ENCODE measurements around the gene DPYD. TPM values are rescaled to one million over a fixed set of nuclear protein-coding genes. Genes with fewer than 3 reads are reported as not detected.
A peak's percentile ranks its signal among the peaks of the same experiment; 100 is the strongest.

DPYD gene
- total and polyA plus RNA-seq, 11 donors: 2.6 to 38.4 (median 7.8) TPM

DNA sequence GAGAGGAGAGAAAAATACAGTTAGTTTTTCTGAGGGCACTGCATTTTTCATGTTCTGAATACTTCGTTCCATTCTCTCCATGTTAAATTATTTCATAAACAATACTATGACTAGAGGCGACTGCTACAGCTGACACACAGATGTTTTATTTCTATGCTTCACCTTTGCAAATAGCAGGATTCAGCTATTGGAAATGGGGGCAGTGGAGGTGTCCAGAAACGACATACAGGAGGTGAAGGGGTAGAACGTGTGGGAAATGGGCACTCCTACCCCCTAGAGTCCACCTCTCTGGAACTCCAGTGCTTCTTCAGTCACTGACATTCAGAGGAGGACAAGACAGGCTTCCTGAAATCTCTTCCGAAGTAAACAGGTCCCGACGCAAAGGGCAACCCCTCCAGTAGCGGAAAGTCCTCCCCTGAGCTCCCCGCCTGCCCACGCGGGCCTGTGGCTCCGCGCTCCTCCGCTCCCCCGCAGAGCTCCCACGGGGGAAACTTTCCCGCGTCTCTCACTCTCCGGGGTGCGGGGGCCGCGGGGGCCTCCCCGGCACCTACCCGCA, 480 bp downstream of the DPYD start:
- intact Hi-C loops (cut with DNase I): loop anchor here in 1 of 10 donors (5.0 kb wide), 1 partner anchor 68 kb away; no protein-coding TSS in a partner anchor
- 0 to 1% (median 0%) methylated on average over 8 to 24 of the region's 24 CpGs for WGBS, 4 donors
- ATAC-seq (peak in 3 of 4 donors; percentile 30 to 64 (median 56)), DNase-seq (no peak)
- no peaks in the 10 kb centered on the region for H3K9me3 ChIP-seq
- H3K27me3 ChIP-seq: no peaks in the 10 kb centered on the region
- no peaks in the 10 kb centered on the region for H3K36me3 ChIP-seq
- TF ChIP-seq POLR2A (IDR thresholded peaks at IDR 0.05): no peak
- peak overlapping the region; percentile 86 to 95 (median 93) for H3K27ac ChIP-seq
- H3K4me1 ChIP-seq: peaks cover 0 to 38% (median 16%) of the 10 kb centered on the region in 12 donors
- peak overlapping the region; percentile 80 to 99 (median 88) for H3K4me3 ChIP-seq

DNA sequence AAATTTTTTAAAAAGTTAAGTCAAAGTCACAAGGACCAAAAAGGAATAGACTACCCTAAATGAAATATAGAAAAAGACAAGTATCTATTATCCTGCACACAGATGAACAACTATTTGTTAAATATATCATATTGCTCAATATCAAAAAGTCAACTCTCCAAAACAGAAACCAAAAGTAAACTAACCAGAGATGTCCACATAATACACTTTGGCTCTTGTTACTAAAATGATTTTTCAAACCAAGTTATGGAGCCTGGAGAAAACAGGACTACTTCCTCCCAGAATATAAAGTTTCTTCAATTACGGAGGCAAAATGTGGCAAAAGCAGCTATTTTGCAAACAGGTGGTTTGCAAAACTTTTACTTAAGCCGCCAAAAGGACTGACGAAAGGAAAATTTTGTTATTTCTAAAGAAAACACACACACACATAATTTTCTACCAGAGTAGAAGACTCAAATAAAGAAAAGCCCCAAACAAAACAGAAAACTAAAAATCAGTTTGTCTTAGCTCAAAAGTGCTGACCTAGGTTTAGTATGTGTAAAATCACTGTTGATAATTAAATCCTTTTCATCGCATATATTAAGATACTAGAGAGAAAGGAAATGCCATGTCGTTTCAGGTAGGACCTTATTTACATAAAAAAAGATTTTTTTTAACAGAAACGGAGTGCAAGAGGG, 1.1 kb downstream of the DPYD start:
- no peak for ATAC-seq
- intact Hi-C loops (cut with DNase I): loop anchor here in 1 of 10 donors (5.0 kb wide), 1 partner anchor 67 kb away; no protein-coding TSS in a partner anchor
- no peaks in the 10 kb centered on the region for H3K27me3 ChIP-seq
- H3K4me3 ChIP-seq: peak overlapping the region; percentile 80 to 99 (median 88)
- no peaks in the 10 kb centered on the region for H3K9me3 ChIP-seq
- peaks cover 0 to 38% (median 16%) of the 10 kb centered on the region in 12 donors for H3K4me1 ChIP-seq
- H3K27ac ChIP-seq: peak overlapping the region; percentile 16 to 95 (median 93)
- 16 to 30% (median 19%) methylated on average over 6 of the region's 6 CpGs for WGBS, 4 donors
- DNase-seq: no peak
- H3K36me3 ChIP-seq: no peaks in the 10 kb centered on the region
- TF ChIP-seq POLR2A (IDR thresholded peaks at IDR 0.05): no peak
- TF ChIP-seq, protein P1, sequence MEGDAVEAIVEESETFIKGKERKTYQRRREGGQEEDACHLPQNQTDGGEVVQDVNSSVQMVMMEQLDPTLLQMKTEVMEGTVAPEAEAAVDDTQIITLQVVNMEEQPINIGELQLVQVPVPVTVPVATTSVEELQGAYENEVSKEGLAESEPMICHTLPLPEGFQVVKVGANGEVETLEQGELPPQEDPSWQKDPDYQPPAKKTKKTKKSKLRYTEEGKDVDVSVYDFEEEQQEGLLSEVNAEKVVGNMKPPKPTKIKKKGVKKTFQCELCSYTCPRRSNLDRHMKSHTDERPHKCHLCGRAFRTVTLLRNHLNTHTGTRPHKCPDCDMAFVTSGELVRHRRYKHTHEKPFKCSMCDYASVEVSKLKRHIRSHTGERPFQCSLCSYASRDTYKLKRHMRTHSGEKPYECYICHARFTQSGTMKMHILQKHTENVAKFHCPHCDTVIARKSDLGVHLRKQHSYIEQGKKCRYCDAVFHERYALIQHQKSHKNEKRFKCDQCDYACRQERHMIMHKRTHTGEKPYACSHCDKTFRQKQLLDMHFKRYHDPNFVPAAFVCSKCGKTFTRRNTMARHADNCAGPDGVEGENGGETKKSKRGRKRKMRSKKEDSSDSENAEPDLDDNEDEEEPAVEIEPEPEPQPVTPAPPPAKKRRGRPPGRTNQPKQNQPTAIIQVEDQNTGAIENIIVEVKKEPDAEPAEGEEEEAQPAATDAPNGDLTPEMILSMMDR (IDR thresholded peaks at IDR 0.05): no peak

DNA sequence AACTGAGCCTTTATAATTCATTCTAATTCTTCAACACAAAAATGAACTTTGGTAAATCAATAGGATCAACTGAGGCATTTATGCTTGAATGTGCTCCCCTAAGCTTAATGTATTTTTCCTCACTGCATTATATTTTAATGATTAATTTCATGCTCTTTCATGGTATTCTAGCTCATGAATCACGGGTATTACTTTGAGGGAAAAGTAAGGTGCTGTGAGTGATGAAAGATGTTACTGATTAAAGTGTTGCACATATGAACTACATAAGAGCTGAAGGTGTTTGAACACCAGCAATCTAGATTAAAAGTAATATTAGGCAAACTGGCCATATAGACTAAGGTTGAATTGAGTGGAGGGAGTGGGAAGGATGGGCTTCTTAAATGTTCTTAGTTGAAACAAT, 1.9 kb downstream of the DPYD start:
- WGBS, 4 donors: 51 to 72% (median 65%) methylated on average over 1 of the region's 1 CpG
- no peak for TF ChIP-seq POLR2A (IDR thresholded peaks at IDR 0.05)
- TF ChIP-seq, protein P1 (IDR thresholded peaks at IDR 0.05): no peak
- Histone ChIP-seq H3K36me3 (no peaks in the 10 kb centered on the region), H3K9me3 (no peaks in the 10 kb centered on the region), H3K4me3 (peak overlapping the region in 9 of 12 donors; percentile 80 to 94 (median 86)), H3K4me1 (peaks cover 0 to 38% (median 16%) of the 10 kb centered on the region in 12 donors), H3K27me3 (no peaks in the 10 kb centered on the region), H3K27ac (peak overlapping the region in 6 of 12 donors; percentile 92 to 95 (median 94))
- no peak for DNase-seq
- intact Hi-C loops (cut with DNase I): no loop called here
- ATAC-seq: no peak

DNA sequence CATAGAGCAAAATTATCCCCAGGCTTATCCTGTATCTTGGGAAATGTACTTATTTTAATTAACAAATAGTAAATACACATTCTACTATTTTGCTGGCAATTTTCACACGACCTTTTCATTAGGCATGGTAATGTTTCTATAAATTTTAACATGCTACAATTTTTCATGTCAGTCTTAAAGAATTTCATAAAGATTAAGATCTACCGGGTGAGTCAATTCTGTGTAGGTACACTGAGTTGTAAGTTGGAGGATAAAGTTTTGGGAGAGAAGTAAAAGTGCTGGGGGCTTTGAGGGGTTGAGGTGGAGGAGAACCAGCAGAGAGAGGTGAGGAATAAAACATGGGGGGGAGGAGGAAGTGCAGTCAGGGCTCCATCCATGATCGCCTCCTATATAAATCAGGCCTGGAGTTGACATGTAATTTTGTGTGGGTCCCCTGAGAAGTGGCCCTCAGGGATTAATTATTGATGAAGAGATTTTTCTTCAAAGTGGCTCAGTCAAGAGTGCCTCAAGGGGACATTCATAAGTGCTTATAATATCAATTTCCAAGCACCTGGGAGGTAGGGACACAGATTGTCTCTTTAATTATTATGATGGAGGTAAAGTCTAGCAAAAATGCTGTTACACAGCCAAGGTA, 7.2 kb downstream of the DPYD start:
- no peak for TF ChIP-seq POLR2A (IDR thresholded peaks at IDR 0.05)
- TF ChIP-seq, protein P1 (IDR thresholded peaks at IDR 0.05): no peak

More for the DNA sequence above, 7.2 kb downstream of the DPYD start:
- Histone ChIP-seq H3K27ac (no peak overlapping the region), H3K4me1 (peaks cover 0 to 58% (median 11%) of the 10 kb centered on the region in 12 donors), H3K4me3 (no peak overlapping the region), H3K27me3 (no peaks in the 10 kb centered on the region), H3K9me3 (no peaks in the 10 kb centered on the region), H3K36me3 (no peaks in the 10 kb centered on the region)
- DNase-seq (no peak), ATAC-seq (no peak)
- 82 to 89% (median 86%) methylated on average over 3 of the region's 3 CpGs for WGBS, 4 donors
- intact Hi-C loops (cut with DNase I): no loop called here
